WTC11 (cell line): ENCODE measurements around the gene ANKRD65. TPM values are rescaled to one million over a fixed set of nuclear protein-coding genes. Genes with fewer than 3 reads are reported as not detected.

Experiments used
- ATF1 ChIP-seq: sonication (generic); formaldehyde crosslinking; IDR thresholded peaks from 2 replicates; pipeline ENCODE4 v1.8.1; 2023; ENCODE audit warnings: mild to moderate bottlenecking, moderate library complexity, missing genetic modification reagents
- ATF2 ChIP-seq: sonication (generic); formaldehyde crosslinking; IDR thresholded peaks from 2 replicates; pipeline ENCODE4 v1.8.1; 2022; ENCODE audit warnings: low read depth, missing genetic modification reagents, borderline replicate concordance
- CDX4 ChIP-seq: fragments of 250-450 bp; sonication (Bioruptor Pico); IDR thresholded peaks from 2 replicates; pipeline ENCODE4 v1.9.0; 2021; ENCODE audit warnings: moderate library complexity, mild to moderate bottlenecking, inconsistent platforms, borderline replicate concordance
- E2F1 ChIP-seq: sonication (generic); formaldehyde crosslinking; IDR thresholded peaks from 2 replicates; pipeline ENCODE4 v1.8.0; 2022; ENCODE audit warnings: mild to moderate bottlenecking, missing genetic modification reagents
- ELF4 ChIP-seq: sonication (generic); formaldehyde crosslinking; IDR thresholded peaks from 2 replicates; pipeline ENCODE4 v1.8.1; 2022; ENCODE audit warnings: low read depth, mild to moderate bottlenecking, moderate library complexity, missing genetic modification reagents
- EMX1 ChIP-seq: fragments of 250-450 bp; sonication (Bioruptor Pico); IDR thresholded peaks from 2 replicates; pipeline ENCODE4 v1.8.0; 2021; ENCODE audit warnings: mild to moderate bottlenecking
- ETV6 ChIP-seq: sonication (generic); formaldehyde crosslinking; IDR thresholded peaks from 2 replicates; pipeline ENCODE4 v1.8.1; 2022; ENCODE audit warnings: mild to moderate bottlenecking, missing genetic modification reagents
- FOXJ3 ChIP-seq: sonication (generic); formaldehyde crosslinking; IDR thresholded peaks from 2 replicates; pipeline ENCODE4 v1.9.0; 2021; ENCODE audit warnings: missing genetic modification reagents, mild to moderate bottlenecking, borderline replicate concordance
- FOXP4 ChIP-seq: sonication (generic); formaldehyde crosslinking; IDR thresholded peaks from 2 replicates; pipeline ENCODE4 v1.8.0; 2022; ENCODE audit warnings: mild to moderate bottlenecking, missing genetic modification reagents
- GRHL2 ChIP-seq: fragments of 250-450 bp; sonication (Bioruptor Pico); IDR thresholded peaks from 2 replicates; pipeline ENCODE4 v1.8.0; 2022; ENCODE audit warnings: mild to moderate bottlenecking, moderate library complexity; ENCODE audit not compliant: insufficient replicate concordance, severe bottlenecking
- HMGA2 ChIP-seq: fragments of 250-450 bp; sonication (Bioruptor Pico); IDR thresholded peaks from 2 replicates; pipeline ENCODE4 v1.4.0; 2021; ENCODE audit warnings: mild to moderate bottlenecking, moderate library complexity
- JAZF1 ChIP-seq: fragments of 250-450 bp; sonication (Bioruptor Pico); IDR thresholded peaks from 2 replicates; pipeline ENCODE4 v1.9.0; 2021; ENCODE audit warnings: moderate library complexity, mild to moderate bottlenecking, inconsistent platforms
- JUN ChIP-seq: sonication (generic); formaldehyde crosslinking; IDR thresholded peaks from 2 replicates; pipeline ENCODE4 v1.8.0; 2023; ENCODE audit warnings: mild to moderate bottlenecking, missing genetic modification reagents
- MXD4 ChIP-seq: fragments of 250-450 bp; sonication (Bioruptor Pico); IDR thresholded peaks from 2 replicates; pipeline ENCODE4 v1.8.0; 2021; ENCODE audit warnings: mild to moderate bottlenecking, moderate library complexity, borderline replicate concordance
- NFE2L1 ChIP-seq: sonication (generic); formaldehyde crosslinking; IDR thresholded peaks from 2 replicates; pipeline ENCODE4 v1.8.1; 2023; ENCODE audit warnings: missing genetic modification reagents
- NR1H2 ChIP-seq: sonication (generic); formaldehyde crosslinking; IDR thresholded peaks from 2 replicates; pipeline ENCODE4 v1.9.0; 2021; ENCODE audit warnings: mild to moderate bottlenecking, moderate library complexity, missing genetic modification reagents
- RORB ChIP-seq: fragments of 250-450 bp; sonication (Bioruptor Pico); IDR thresholded peaks from 2 replicates; pipeline ENCODE4 v1.9.0; 2021; ENCODE audit warnings: mild to moderate bottlenecking
- SMAD3 ChIP-seq: sonication (generic); formaldehyde crosslinking; IDR thresholded peaks from 2 replicates; pipeline ENCODE4 v1.8.0; 2022; ENCODE audit warnings: missing genetic modification reagents, mild to moderate bottlenecking, borderline replicate concordance
- ZNF232 ChIP-seq: sonication (generic); formaldehyde crosslinking; IDR thresholded peaks from 2 replicates; pipeline ENCODE4 v1.8.0; 2022; ENCODE audit warnings: mild to moderate bottlenecking, missing genetic modification reagents
- ZNF317 ChIP-seq: sonication (generic); formaldehyde crosslinking; IDR thresholded peaks from 2 replicates; pipeline ENCODE4 v1.8.1; 2023; ENCODE audit warnings: low read depth, mild to moderate bottlenecking, moderate library complexity, missing genetic modification reagents, borderline replicate concordance
- ZNF671 ChIP-seq: fragments of 250-450 bp; sonication (Bioruptor Pico); IDR thresholded peaks from 2 replicates; pipeline ENCODE4 v1.8.0; 2021; ENCODE audit warnings: mild to moderate bottlenecking
- total RNA-seq: library from RNA; stranded (reverse); gene quantifications from 3 replicates; pipeline ENCODE4 v1.2.3, GENCODE V29; 2021
- TF ChIP-seq, protein P1 (sequence below): sonication (generic); formaldehyde crosslinking; IDR thresholded peaks from 2 replicates; pipeline ENCODE4 v1.8.0; 2023; ENCODE audit warnings: mild to moderate bottlenecking, missing genetic modification reagents
- TF ChIP-seq, protein P2 (sequence below): sonication (generic); formaldehyde crosslinking; IDR thresholded peaks from 2 replicates; pipeline ENCODE4 v1.8.0; 2022; ENCODE audit warnings: mild to moderate bottlenecking, missing genetic modification reagents
- TF ChIP-seq, protein P3 (sequence below): sonication (generic); formaldehyde crosslinking; IDR thresholded peaks from 2 replicates; pipeline ENCODE4 v1.8.1; 2023; ENCODE audit warnings: mild to moderate bottlenecking, missing genetic modification reagents, moderate library complexity
- TF ChIP-seq, protein P4 (sequence below): sonication (generic); formaldehyde crosslinking; IDR thresholded peaks from 2 replicates; pipeline ENCODE4 v1.8.1; 2022; ENCODE audit warnings: low read depth, mild to moderate bottlenecking, moderate library complexity, missing genetic modification reagents, borderline replicate concordance
- TF ChIP-seq, protein P5 (sequence below): sonication (generic); formaldehyde crosslinking; conservative IDR thresholded peaks from 2 replicates; pipeline ENCODE4 v1.8.1; 2022; ENCODE audit warnings: mild to moderate bottlenecking, missing genetic modification reagents

Gene ANKRD65
- total RNA-seq, 1 experiment from 2014 or later: 1.9 TPM

DNA sequence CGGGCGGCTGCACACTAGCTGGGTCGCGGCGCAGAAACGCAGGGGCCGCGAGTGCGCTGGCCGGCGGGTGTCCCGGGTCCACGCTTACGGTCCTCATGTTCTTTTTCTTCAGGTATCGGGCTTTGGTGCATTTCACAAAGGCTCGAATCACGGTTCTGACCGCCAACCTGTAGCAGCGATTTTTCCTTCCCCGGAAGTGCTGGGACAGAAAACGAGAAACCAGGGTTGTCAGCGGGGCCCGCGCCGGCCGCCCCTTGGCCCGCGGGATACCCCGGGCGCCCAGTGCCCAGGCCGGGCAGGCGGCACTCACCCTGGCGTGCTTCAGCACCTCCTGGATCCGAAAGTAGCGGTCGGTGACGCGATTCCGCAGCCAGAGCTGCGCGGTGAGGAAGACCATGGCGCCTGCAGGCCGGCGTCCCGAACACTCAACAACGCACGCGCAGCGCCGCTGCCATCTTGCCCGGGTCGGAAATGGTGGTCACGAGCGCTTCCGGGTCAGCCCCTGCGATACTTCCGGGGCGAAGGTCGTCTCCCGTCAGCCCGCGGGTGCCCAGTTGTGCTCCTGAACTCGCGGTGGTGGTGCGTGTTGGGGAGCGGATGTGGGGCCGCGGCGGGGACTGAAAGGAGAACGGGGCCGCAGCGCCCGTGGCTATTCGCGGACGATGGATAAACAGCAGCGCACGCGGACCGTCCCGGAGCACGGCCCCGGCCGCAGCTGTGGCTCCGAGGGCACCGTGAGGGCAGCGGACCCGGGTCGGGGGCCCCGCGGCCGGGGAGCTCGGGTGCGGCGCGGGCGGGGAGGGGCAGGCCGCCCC, 14.0 kb downstream of the ANKRD65 start, which contains the start of gene MRPL20 (continued):
- TF ChIP-seq, protein P1, sequence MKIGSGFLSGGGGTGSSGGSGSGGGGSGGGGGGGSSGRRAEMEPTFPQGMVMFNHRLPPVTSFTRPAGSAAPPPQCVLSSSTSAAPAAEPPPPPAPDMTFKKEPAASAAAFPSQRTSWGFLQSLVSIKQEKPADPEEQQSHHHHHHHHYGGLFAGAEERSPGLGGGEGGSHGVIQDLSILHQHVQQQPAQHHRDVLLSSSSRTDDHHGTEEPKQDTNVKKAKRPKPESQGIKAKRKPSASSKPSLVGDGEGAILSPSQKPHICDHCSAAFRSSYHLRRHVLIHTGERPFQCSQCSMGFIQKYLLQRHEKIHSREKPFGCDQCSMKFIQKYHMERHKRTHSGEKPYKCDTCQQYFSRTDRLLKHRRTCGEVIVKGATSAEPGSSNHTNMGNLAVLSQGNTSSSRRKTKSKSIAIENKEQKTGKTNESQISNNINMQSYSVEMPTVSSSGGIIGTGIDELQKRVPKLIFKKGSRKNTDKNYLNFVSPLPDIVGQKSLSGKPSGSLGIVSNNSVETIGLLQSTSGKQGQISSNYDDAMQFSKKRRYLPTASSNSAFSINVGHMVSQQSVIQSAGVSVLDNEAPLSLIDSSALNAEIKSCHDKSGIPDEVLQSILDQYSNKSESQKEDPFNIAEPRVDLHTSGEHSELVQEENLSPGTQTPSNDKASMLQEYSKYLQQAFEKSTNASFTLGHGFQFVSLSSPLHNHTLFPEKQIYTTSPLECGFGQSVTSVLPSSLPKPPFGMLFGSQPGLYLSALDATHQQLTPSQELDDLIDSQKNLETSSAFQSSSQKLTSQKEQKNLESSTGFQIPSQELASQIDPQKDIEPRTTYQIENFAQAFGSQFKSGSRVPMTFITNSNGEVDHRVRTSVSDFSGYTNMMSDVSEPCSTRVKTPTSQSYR: no peak; the same call in 1 of the 2 replicates
- TF ChIP-seq EMX1 (CRISPR knock-in tag): no peak
- TF ChIP-seq ZNF317 (CRISPR knock-in tag): no peak
- no peak for TF ChIP-seq ZNF671 (CRISPR knock-in tag)
- TF ChIP-seq JAZF1 (CRISPR knock-in tag): no peak
- TF ChIP-seq ELF4 (CRISPR knock-in tag): no peak
- peak; percentile 96 for TF ChIP-seq ETV6 (CRISPR knock-in tag)
- TF ChIP-seq JUN (CRISPR knock-in tag): 0 out of 2 replicates have a peak, but pooled peaks have one; percentile 17
- no peak for TF ChIP-seq HMGA2 (CRISPR knock-in tag)
- no peak for TF ChIP-seq GRHL2 (CRISPR knock-in tag)
- peak; percentile 84 for TF ChIP-seq ZNF232 (CRISPR knock-in tag)
- TF ChIP-seq, protein P2, sequence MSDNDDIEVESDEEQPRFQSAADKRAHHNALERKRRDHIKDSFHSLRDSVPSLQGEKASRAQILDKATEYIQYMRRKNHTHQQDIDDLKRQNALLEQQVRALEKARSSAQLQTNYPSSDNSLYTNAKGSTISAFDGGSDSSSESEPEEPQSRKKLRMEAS (CRISPR knock-in tag): peak; percentile 96
- TF ChIP-seq NFE2L1: peak; percentile 79
- peak; percentile 89 for TF ChIP-seq SMAD3
- TF ChIP-seq ATF1 (CRISPR knock-in tag): no peak
- TF ChIP-seq, protein P3, sequence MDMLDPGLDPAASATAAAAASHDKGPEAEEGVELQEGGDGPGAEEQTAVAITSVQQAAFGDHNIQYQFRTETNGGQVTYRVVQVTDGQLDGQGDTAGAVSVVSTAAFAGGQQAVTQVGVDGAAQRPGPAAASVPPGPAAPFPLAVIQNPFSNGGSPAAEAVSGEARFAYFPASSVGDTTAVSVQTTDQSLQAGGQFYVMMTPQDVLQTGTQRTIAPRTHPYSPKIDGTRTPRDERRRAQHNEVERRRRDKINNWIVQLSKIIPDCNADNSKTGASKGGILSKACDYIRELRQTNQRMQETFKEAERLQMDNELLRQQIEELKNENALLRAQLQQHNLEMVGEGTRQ: peak; percentile 77
- TF ChIP-seq MXD4: no peak
- TF ChIP-seq E2F1 (CRISPR knock-in tag): 0 out of 2 replicates have a peak, but pooled peaks have one; percentile 62
- TF ChIP-seq, protein P4, sequence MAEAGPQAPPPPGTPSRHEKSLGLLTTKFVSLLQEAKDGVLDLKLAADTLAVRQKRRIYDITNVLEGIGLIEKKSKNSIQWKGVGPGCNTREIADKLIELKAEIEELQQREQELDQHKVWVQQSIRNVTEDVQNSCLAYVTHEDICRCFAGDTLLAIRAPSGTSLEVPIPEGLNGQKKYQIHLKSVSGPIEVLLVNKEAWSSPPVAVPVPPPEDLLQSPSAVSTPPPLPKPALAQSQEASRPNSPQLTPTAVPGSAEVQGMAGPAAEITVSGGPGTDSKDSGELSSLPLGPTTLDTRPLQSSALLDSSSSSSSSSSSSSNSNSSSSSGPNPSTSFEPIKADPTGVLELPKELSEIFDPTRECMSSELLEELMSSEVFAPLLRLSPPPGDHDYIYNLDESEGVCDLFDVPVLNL (CRISPR knock-in tag): peak; percentile 74; the same call in 1 of the 2 replicates
- no peak for TF ChIP-seq ATF2 (CRISPR knock-in tag)
- TF ChIP-seq, protein P5, sequence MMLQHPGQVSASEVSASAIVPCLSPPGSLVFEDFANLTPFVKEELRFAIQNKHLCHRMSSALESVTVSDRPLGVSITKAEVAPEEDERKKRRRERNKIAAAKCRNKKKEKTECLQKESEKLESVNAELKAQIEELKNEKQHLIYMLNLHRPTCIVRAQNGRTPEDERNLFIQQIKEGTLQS (CRISPR knock-in tag): no peak
- no peak for TF ChIP-seq FOXJ3 (CRISPR knock-in tag)
- TF ChIP-seq NR1H2 (CRISPR knock-in tag): no peak
- TF ChIP-seq CDX4 (CRISPR knock-in tag): no peak
- no peak; the same call in none of the 2 replicates for TF ChIP-seq FOXP4 (CRISPR knock-in tag)
- TF ChIP-seq RORB: no peak
